ENCODE data around the gene FGFR4. TPM values are rescaled to one million over a fixed set of nuclear protein-coding genes. Genes with fewer than 3 reads are reported as not detected.

Gene FGFR4
- total RNA-seq, 1 donor from 2014 or later, result 1.7 TPM

DNA sequence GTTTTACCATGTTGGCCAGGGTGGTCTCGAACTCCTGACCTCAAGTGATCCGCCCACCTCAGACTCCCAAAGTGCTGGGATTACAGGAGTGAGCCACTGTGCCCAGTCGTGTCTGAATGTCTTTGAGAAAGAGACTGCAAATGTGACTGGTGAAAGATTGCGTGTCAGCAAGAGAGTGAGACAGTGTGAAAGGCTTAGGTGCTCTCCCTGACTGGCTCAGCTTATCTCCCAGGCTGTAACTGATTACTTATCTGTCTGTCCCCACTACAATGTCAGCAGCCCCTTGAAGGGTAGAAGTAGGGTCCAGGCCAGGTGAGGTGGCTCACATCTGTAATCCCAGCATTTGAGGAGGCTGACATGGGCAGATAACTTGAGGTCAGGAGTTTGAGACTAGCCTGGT lies 3.4 kb upstream of the FGFR4 start:
- no peak for DNase-seq (ENCODE audit: extremely low spot score, unreplicated experiment)
- H3K4me1 Mint-ChIP-seq (ENCODE audit: unreplicated experiment), result peaks cover 7% of the 10 kb centered on the region
- H3K27ac Mint-ChIP-seq (ENCODE audit: unreplicated experiment), result no peak overlapping the region
- peaks cover 20% of the 10 kb centered on the region for H3K27me3 Mint-ChIP-seq (ENCODE audit: unreplicated experiment)
- no peaks in the 10 kb centered on the region for H3K9me3 Mint-ChIP-seq (ENCODE audit: unreplicated experiment)
- no peak overlapping the region for H3K4me3 Mint-ChIP-seq (ENCODE audit: unreplicated experiment)
- TF ChIP-seq, protein P1, sequence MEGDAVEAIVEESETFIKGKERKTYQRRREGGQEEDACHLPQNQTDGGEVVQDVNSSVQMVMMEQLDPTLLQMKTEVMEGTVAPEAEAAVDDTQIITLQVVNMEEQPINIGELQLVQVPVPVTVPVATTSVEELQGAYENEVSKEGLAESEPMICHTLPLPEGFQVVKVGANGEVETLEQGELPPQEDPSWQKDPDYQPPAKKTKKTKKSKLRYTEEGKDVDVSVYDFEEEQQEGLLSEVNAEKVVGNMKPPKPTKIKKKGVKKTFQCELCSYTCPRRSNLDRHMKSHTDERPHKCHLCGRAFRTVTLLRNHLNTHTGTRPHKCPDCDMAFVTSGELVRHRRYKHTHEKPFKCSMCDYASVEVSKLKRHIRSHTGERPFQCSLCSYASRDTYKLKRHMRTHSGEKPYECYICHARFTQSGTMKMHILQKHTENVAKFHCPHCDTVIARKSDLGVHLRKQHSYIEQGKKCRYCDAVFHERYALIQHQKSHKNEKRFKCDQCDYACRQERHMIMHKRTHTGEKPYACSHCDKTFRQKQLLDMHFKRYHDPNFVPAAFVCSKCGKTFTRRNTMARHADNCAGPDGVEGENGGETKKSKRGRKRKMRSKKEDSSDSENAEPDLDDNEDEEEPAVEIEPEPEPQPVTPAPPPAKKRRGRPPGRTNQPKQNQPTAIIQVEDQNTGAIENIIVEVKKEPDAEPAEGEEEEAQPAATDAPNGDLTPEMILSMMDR (IDR thresholded peaks at IDR 0.05), result no peak
- no peaks in the 10 kb centered on the region for H3K36me3 Mint-ChIP-seq (ENCODE audit: unreplicated experiment)

DNA sequence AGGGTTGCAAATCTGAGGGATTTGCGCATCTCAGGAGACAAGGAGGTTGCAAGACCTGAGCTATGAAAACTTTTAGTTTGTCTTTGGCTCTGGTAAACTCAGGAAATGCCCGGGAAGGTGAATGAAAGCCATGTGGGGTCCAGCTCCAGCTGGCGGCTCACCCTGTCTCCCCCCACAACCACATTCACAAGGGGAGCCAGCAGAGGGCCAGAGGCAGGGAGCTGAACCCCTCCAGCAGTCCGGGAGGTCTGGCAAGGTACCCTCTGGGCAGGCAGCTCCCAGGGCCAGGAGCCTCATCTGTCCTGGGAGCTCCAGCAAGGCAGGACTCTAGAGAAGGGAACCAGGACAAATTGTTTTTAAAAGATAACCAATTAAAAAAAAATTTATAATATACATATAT lies 2.5 kb upstream of the FGFR4 start:
- Mint-ChIP-seq H3K27ac (ENCODE audit: unreplicated experiment) (no peak overlapping the region), H3K36me3 (ENCODE audit: unreplicated experiment) (no peaks in the 10 kb centered on the region), H3K27me3 (ENCODE audit: unreplicated experiment) (peaks cover 20% of the 10 kb centered on the region), H3K4me1 (ENCODE audit: unreplicated experiment) (peaks cover 12% of the 10 kb centered on the region), H3K4me3 (ENCODE audit: unreplicated experiment) (no peak overlapping the region), H3K9me3 (ENCODE audit: unreplicated experiment) (no peaks in the 10 kb centered on the region)
- DNase-seq (ENCODE audit: extremely low spot score, unreplicated experiment), result no peak
- TF ChIP-seq, protein P1 (IDR thresholded peaks at IDR 0.05), result no peak

DNA sequence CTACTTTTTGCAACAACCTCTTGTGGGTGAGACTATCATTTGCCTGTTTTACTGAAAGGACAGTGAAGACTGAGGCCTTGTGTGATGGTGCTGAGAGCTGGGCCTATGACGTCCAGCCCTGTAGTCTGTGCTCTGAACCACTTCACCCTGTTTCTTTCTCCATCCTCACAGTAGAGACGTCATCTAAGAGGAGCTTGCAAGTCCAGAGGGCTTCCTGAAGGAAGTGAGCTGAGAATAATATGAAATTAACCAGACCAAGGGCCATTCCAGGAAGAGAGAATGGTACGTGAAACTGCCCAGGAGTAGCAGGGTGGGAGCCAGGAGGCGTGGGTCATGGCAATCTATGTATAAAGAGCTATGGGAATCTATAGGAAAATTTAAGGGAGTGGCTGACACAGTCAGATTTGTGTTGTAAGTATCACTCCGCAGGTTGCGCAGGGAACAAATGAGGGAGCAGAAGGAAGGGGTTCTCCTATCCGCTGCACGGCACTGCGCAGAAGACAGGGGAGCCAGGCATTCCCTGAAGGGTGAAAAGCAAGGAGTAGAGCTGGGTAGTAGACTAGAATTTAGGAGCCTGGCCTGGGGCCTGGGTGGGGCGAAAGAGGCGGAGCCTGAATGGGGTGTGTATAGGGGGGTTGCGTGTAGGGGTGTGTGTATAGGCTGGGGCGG lies 596 bp upstream of the FGFR4 start:
- Mint-ChIP-seq H3K4me1 (ENCODE audit: unreplicated experiment) (peaks cover 17% of the 10 kb centered on the region), H3K27ac (ENCODE audit: unreplicated experiment) (no peak overlapping the region), H3K27me3 (ENCODE audit: unreplicated experiment) (peaks cover 20% of the 10 kb centered on the region), H3K4me3 (ENCODE audit: unreplicated experiment) (peak overlapping the region; percentile 67), H3K9me3 (ENCODE audit: unreplicated experiment) (no peaks in the 10 kb centered on the region), H3K36me3 (ENCODE audit: unreplicated experiment) (no peaks in the 10 kb centered on the region)
- TF ChIP-seq, protein P1 (IDR thresholded peaks at IDR 0.05), result no peak
- no peak for DNase-seq (ENCODE audit: extremely low spot score, unreplicated experiment)

DNA sequence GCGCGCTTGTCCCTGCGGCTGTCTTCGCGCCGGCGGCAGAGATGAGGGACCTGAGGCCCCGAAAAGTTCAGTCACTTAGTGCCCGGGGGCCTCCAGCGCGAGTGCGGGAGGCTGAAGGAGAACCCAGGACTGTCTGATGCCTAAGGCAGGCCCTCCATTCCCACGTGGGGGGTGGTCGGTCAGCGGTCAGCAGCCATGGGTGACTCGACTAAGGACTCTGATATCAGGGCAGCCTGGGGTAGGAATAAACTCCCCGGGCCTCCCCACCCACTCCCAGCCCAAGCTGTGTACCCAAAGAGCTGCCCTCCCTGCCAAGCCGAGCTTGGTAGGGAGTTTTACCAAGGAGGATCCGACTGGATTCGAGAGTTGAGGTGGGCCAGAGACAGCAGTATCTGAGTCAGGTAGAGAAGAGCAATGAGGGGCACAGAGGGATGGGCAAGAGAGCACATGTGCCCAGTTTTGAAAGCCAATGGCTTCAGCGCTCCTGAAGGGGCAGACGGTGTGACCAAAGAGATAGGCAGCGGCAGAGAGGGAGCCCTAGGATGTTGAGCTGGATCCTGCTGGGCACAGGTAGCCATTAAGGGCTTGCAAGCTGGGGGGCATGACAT lies 787 bp downstream of the FGFR4 start:
- no peaks in the 10 kb centered on the region for H3K9me3 Mint-ChIP-seq (ENCODE audit: unreplicated experiment)
- no peak overlapping the region for H3K27ac Mint-ChIP-seq (ENCODE audit: unreplicated experiment)
- DNase-seq (ENCODE audit: extremely low spot score, unreplicated experiment), result no peak
- H3K4me3 Mint-ChIP-seq (ENCODE audit: unreplicated experiment), result no peak overlapping the region
- no peaks in the 10 kb centered on the region for H3K36me3 Mint-ChIP-seq (ENCODE audit: unreplicated experiment)
- TF ChIP-seq, protein P1 (IDR thresholded peaks at IDR 0.05), result no peak
- peaks cover 20% of the 10 kb centered on the region for H3K27me3 Mint-ChIP-seq (ENCODE audit: unreplicated experiment)
- peaks cover 17% of the 10 kb centered on the region for H3K4me1 Mint-ChIP-seq (ENCODE audit: unreplicated experiment)

DNA sequence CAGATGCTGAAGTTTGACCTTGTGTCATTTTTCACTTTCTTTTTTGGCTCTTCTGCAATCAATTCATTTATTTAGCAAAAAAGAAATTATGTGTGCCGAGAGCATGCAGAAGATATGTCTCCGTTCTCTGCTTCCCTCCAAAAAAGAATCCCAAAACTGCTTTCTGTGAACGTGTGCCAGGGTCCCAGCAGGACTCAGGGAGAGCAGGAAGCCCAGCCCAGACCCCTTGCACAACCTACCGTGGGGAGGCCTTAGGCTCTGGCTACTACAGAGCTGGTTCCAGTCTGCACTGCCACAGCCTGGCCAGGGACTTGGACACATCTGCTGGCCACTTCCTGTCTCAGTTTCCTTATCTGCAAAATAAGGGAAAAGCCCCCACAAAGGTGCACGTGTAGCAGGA lies 2.4 kb downstream of the FGFR4 start:
- TF ChIP-seq, protein P1 (IDR thresholded peaks at IDR 0.05), result no peak
- H3K27me3 Mint-ChIP-seq (ENCODE audit: unreplicated experiment), result peaks cover 7% of the 10 kb centered on the region
- H3K36me3 Mint-ChIP-seq (ENCODE audit: unreplicated experiment), result no peaks in the 10 kb centered on the region
- no peak overlapping the region for H3K27ac Mint-ChIP-seq (ENCODE audit: unreplicated experiment)
- no peaks in the 10 kb centered on the region for H3K9me3 Mint-ChIP-seq (ENCODE audit: unreplicated experiment)
- no peak overlapping the region for H3K4me3 Mint-ChIP-seq (ENCODE audit: unreplicated experiment)
- H3K4me1 Mint-ChIP-seq (ENCODE audit: unreplicated experiment), result peaks cover 17% of the 10 kb centered on the region
- DNase-seq (ENCODE audit: extremely low spot score, unreplicated experiment), result no peak

All from osteocyte (in vitro differentiated cells).